OCI-LY7 (cell line): Measurements from ENCODE around the gene ZDHHC3. TPM values are rescaled to one million over a fixed set of nuclear protein-coding genes. Genes with fewer than 3 reads are reported as not detected.

Experiments used
- Bru-seq: library from RNA; stranded (reverse); fragments of 400-500 nt; gene quantifications from one replicate; lab custom pipeline; 2021; lab: Mats Ljungman, UMichigan
- BruChase-seq, 2 experiments: library from RNA; stranded (reverse); fragments of 400-500 nt; gene quantifications; one replicate each; lab custom pipeline; 2021; lab: Mats Ljungman, UMichigan
- BruUV-seq: library from RNA; stranded (reverse); fragments of 400-500 nt; replicated peaks from 2 replicates; lab custom pipeline; 2021; lab: Mats Ljungman, UMichigan
- CTCF ChIA-PET: fragments of 300-600 bp; sonication (Branson Sonifier 250); formaldehyde crosslinking; loops from one replicate; lab custom pipeline; 2022; ENCODE audit warnings: antibody characterized with exemption; ENCODE audit not compliant: unreplicated experiment; lab: Charles Lee
- POLR2A ChIA-PET: fragments of 300-600 bp; sonication (Branson Sonifier 250); formaldehyde crosslinking; loops from one replicate; lab custom pipeline; 2022; ENCODE audit warnings: antibody characterized with exemption; lab: Charles Lee
- DNase-seq: peaks from one replicate; pipeline ENCODE4 v3.0.0-alpha.2; 2015; ENCODE audit warnings: low spot score
- H2AFZ ChIP-seq: fragments of 200-600 bp; sonication (generic), shearing (Covaris generic); 2 replicates; pipeline ENCODE4 v1.6.1; 2014; ENCODE audit warnings: mild to moderate bottlenecking, antibody characterized with exemption, low read length, moderate library complexity
- H3K27ac ChIP-seq: fragments of 200-600 bp; sonication (generic); 2 replicates; pipeline ENCODE4 v1.5.1; 2014; ENCODE audit warnings: mixed run types, low read depth, mild to moderate bottlenecking, moderate library complexity, low read length, inconsistent platforms; ENCODE audit not compliant: poor library complexity, severe bottlenecking
- H3K36me3 ChIP-seq: fragments of 200-600 bp; sonication (generic); 2 replicates; pipeline ENCODE4 v1.6.1; 2014; ENCODE audit warnings: mild to moderate bottlenecking, antibody characterized with exemption, low read length, moderate library complexity, mixed read lengths; ENCODE audit not compliant: insufficient read depth
- H3K4me1 ChIP-seq: fragments of 200-600 bp; sonication (generic); 2 replicates; pipeline ENCODE4 v1.5.1; 2014; ENCODE audit warnings: mild to moderate bottlenecking, low read length; ENCODE audit not compliant: insufficient read depth, poor library complexity, severe bottlenecking
- H3K4me2 ChIP-seq: fragments of 200-600 bp; sonication (generic); 2 replicates; pipeline ENCODE4 v1.6.1; 2014; ENCODE audit warnings: mild to moderate bottlenecking, low read length
- H3K4me3 ChIP-seq: fragments of 200-600 bp; sonication (generic); 2 replicates; pipeline ENCODE4 v1.5.1; 2014; ENCODE audit warnings: mild to moderate bottlenecking, low read depth, low read length; ENCODE audit not compliant: poor library complexity, severe bottlenecking
- H3K79me2 ChIP-seq: fragments of 200-600 bp; sonication (generic); 2 replicates; pipeline ENCODE4 v1.6.1; 2016; ENCODE audit warnings: low read depth, mild to moderate bottlenecking, low read length, moderate library complexity, mixed read lengths; ENCODE audit not compliant: insufficient read depth
- H3K9me2 ChIP-seq: fragments of 200-600 bp; sonication (generic); 2 replicates; pipeline ENCODE4 v1.6.1; 2016; ENCODE audit warnings: mild to moderate bottlenecking, low read length, mixed read lengths; ENCODE audit not compliant: insufficient read depth
- H3K9me3 ChIP-seq: fragments of 200-600 bp; sonication (generic); 2 replicates; pipeline ENCODE4 v1.6.1; 2014; ENCODE audit warnings: mild to moderate bottlenecking, mixed run types, low read length, mixed read lengths
- H4K20me1 ChIP-seq: fragments of 200-600 bp; sonication (generic); 2 replicates; pipeline ENCODE4 v1.6.1; 2014; ENCODE audit warnings: mild to moderate bottlenecking, antibody characterized with exemption, low read length, moderate library complexity, mixed read lengths; ENCODE audit not compliant: insufficient read depth
- CTCF ChIP-seq: fragments of 200-600 bp; sonication (generic); conservative IDR thresholded peaks from 2 replicates; pipeline ENCODE4 v1.5.1; 2014; ENCODE audit warnings: mild to moderate bottlenecking, antibody characterized with exemption, low read length, moderate library complexity, mixed read lengths
- EZH2phosphoT487 ChIP-seq: fragments of 200-600 bp; sonication (generic); IDR thresholded peaks from 2 replicates; pipeline ENCODE4 v1.6.1; 2018; ENCODE audit warnings: low read depth, borderline replicate concordance, mild to moderate bottlenecking, mixed run types, antibody characterized with exemption, low read length, moderate library complexity, mixed read lengths
- intact Hi-C: fragments of 100-400 bp; cut with micrococcal nuclease; formaldehyde crosslinking; loops from one replicate; pipeline ENCODE4 v1.10.0; 2022; ENCODE audit not compliant: unreplicated experiment
- long read RNA-seq: library from polyadenylated mRNA; stranded (forward); transcript quantifications from one replicate; pipeline ENCODE4 v2.0.0, GENCODE V29; 2022
- total RNA-seq, 2 experiments: library from RNA; depleted of rRNA in 1 of 2; stranded (reverse); fragments of >200 nt in 1 of 2; shearing (Covaris generic) in 1 of 2; gene quantifications; 2 replicates each; pipeline ENCODE4 v1.2.3, GENCODE V29; 2014 to 2022

Gene ZDHHC3, protein sequence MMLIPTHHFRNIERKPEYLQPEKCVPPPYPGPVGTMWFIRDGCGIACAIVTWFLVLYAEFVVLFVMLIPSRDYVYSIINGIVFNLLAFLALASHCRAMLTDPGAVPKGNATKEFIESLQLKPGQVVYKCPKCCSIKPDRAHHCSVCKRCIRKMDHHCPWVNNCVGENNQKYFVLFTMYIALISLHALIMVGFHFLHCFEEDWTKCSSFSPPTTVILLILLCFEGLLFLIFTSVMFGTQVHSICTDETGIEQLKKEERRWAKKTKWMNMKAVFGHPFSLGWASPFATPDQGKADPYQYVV
- total RNA-seq (2014; rRNA removed; shearing (Covaris generic)) (50.8 and 53.1 TPM in 2 replicates), total RNA-seq (2022) (53.6 and 63.6 TPM in 2 replicates), Bru-seq, nascent RNA (percentile 78 among the genes with signal in this experiment), BruChase-seq, experiment 1, labeled RNA remaining after a 6-hour chase (percentile 80 among the genes with signal in this experiment), BruChase-seq, experiment 2, labeled RNA remaining after a 2-hour chase (percentile 78 among the genes with signal in this experiment)
- long read RNA-seq, transcript ZDHHC3-205 (7 exons, 2,687 nt), result major isoform, 25 of 47 reads
- long read RNA-seq, partial matches to known transcripts, result 4 of 47 reads
- long read RNA-seq, other reads (novel, unspliced or antisense), result 14 of 47 reads

- Histone ChIP-seq H3K4me2 (peak within 1 kb of the TSS; percentile 92), H4K20me1 (peaks cover 23% of the 10 kb centered on the region), H3K79me2 (peaks cover 91% of the 10 kb centered on the region), H3K4me1 (peaks cover 26% of the 10 kb centered on the region), H3K9me2 (no peaks in the 10 kb centered on the region), H3K36me3 (peaks cover 39% of the 10 kb centered on the region), H3K4me3 (peak within 1 kb of the TSS; percentile 91), H2AFZ (peak within 1 kb of the TSS; percentile 86), H3K27ac (peak within 1 kb of the TSS; percentile 57), H3K9me3 (no peaks in the 10 kb centered on the region)
- no TSS peak for BruUV-seq
- ChIA-PET CTCF (interaction anchor here (0.5 to 1.9 kb wide), 3 partner anchors 11 to 111 kb away, joined by 3 to 5 read pairs (median 4); no protein-coding TSS in a partner anchor), POLR2A (interaction anchor here (0.5 to 1.4 kb wide), 12 partner anchors 8 to 1705 kb away, joined by 3 to 7 read pairs (median 4); no protein-coding TSS in a partner anchor)
- TF ChIP-seq CTCF (no peak), EZH2phosphoT487 (no peak)
- DNase-seq, result peak; percentile 90
- intact Hi-C loops, result loop anchor here (10.0 kb wide), 1 partner anchor 641 kb away; the partner anchor contains the start of gene TCAIM
Measured at GRCh38 chr3:44976002-44976815, at the start of gene ZDHHC3, which contains the start of gene EXOSC7. Gene ZDHHC3, minus strand, starts transcription at chr3:44976174. Its CDS starts 16,738 bp downstream, at chr3:44959436. Gene EXOSC7, plus strand, starts transcription at chr3:44976244. Its CDS starts 34 bp downstream, at chr3:44976278.

- H3K4me2 ChIP-seq, result no peak overlapping the region
- H3K4me1 ChIP-seq, result no peaks in the 10 kb centered on the region
- H3K36me3 ChIP-seq, result no peaks in the 10 kb centered on the region
- no TSS peak for BruUV-seq
- CTCF ChIA-PET, result no interaction called here
- H3K9me2 ChIP-seq, result no peaks in the 10 kb centered on the region
- no peak overlapping the region for H3K4me3 ChIP-seq
- no peak overlapping the region for H2AFZ ChIP-seq
- H3K79me2 ChIP-seq, result no peaks in the 10 kb centered on the region
- H3K27ac ChIP-seq, result no peak overlapping the region
- no peak for DNase-seq
- H3K9me3 ChIP-seq, result no peaks in the 10 kb centered on the region
- no peaks in the 10 kb centered on the region for H4K20me1 ChIP-seq
- no peak for TF ChIP-seq EZH2phosphoT487
- no peak for TF ChIP-seq CTCF
- POLR2A ChIA-PET, result no interaction called here
- intact Hi-C loops, result no loop called here
Measured at GRCh38 chr3:45024542-45025255, 48.7 kb upstream of the ZDHHC3 start.
